Activated CD4-positive, alpha-beta T cell treated with anti-CD3 and anti-CD28 coated beads, Interleukin-2, amount 10 ng/mL, durations not matched to agents 24 days and 14 days (primary cell): ENCODE measurements around the gene KCNK16. TPM values are rescaled to one million over a fixed set of nuclear protein-coding genes. Genes with fewer than 3 reads are reported as not detected.

Experiments used
- DNase-seq: peaks from one replicate; pipeline ENCODE4 v3.0.0; 2022
- H3K27ac Mint-ChIP-seq: one replicate; pipeline ENCODE4 v1.8.0; 2022; ENCODE audit warnings: mild to moderate bottlenecking, mixed read lengths
- H3K27me3 Mint-ChIP-seq: one replicate; pipeline ENCODE4 v1.8.0; 2022; ENCODE audit warnings: mixed read lengths
- H3K36me3 Mint-ChIP-seq: one replicate; pipeline ENCODE4 v1.8.0; 2022; ENCODE audit warnings: low read depth, mild to moderate bottlenecking, mixed read lengths
- H3K4me1 Mint-ChIP-seq: one replicate; pipeline ENCODE4 v1.8.0; 2021; ENCODE audit warnings: mixed read lengths
- H3K4me3 Mint-ChIP-seq: one replicate; pipeline ENCODE4 v1.8.0; 2022; ENCODE audit warnings: mild to moderate bottlenecking, moderate library complexity, mixed read lengths
- H3K9me3 Mint-ChIP-seq: one replicate; pipeline ENCODE4 v1.8.0; 2021; ENCODE audit warnings: mixed read lengths
- intact Hi-C: fragments of 100-400 bp; cut with micrococcal nuclease; formaldehyde crosslinking; loops from one replicate; pipeline ENCODE4 v1.15.1; 2023
- total RNA-seq: library from RNA; stranded (reverse); gene quantifications from 2 replicates; pipeline ENCODE4 v1.2.3, GENCODE V29; 2022

Gene KCNK16
- total RNA-seq, 1 donor from 2014 or later, result not detected

GRCh38 chr6:39350723-39351505 is 28.4 kb upstream of the KCNK16 start:
- intact Hi-C loops, result loop anchor here (10.0 kb wide), 1 partner anchor 544 kb away; no protein-coding TSS in a partner anchor
- no peaks in the 10 kb centered on the region for H3K9me3 Mint-ChIP-seq
- no peaks in the 10 kb centered on the region for H3K4me1 Mint-ChIP-seq
- H3K36me3 Mint-ChIP-seq, result no peaks in the 10 kb centered on the region
- H3K27me3 Mint-ChIP-seq, result no peaks in the 10 kb centered on the region
- DNase-seq, result no peak
- H3K27ac Mint-ChIP-seq, result no peak overlapping the region
- no peak overlapping the region for H3K4me3 Mint-ChIP-seq

- DNase-seq, result no peak
- intact Hi-C loops, result loop anchor here (2.0 kb wide), 1 partner anchor 960 kb away; no protein-coding TSS in a partner anchor
Observed at GRCh38 chr6:39348740-39349139, 26.2 kb upstream of the KCNK16 start.

GRCh38 chr6:39347906-39348585 is 25.5 kb upstream of the KCNK16 start:
- Mint-ChIP-seq H3K36me3 (no peaks in the 10 kb centered on the region), H3K27ac (no peak overlapping the region), H3K9me3 (no peaks in the 10 kb centered on the region), H3K4me3 (no peak overlapping the region), H3K4me1 (peaks cover 2% of the 10 kb centered on the region), H3K27me3 (no peaks in the 10 kb centered on the region)
- peak; percentile 88 for DNase-seq
- intact Hi-C loops, result loop anchor here (2.0 kb wide), 1 partner anchor 961 kb away; no protein-coding TSS in a partner anchor

More at GRCh38 chr6:39348740-39349139, 26.2 kb upstream of the KCNK16 start:
- Mint-ChIP-seq H3K27ac (no peak overlapping the region), H3K9me3 (no peaks in the 10 kb centered on the region), H3K4me1 (no peaks in the 10 kb centered on the region), H3K4me3 (no peak overlapping the region), H3K36me3 (no peaks in the 10 kb centered on the region), H3K27me3 (no peaks in the 10 kb centered on the region)

- intact Hi-C loops, result no loop called here
- no peaks in the 10 kb centered on the region for H3K9me3 Mint-ChIP-seq
- H3K36me3 Mint-ChIP-seq, result no peaks in the 10 kb centered on the region
- DNase-seq, result no peak
- H3K4me1 Mint-ChIP-seq, result peaks cover 2% of the 10 kb centered on the region
- no peaks in the 10 kb centered on the region for H3K27me3 Mint-ChIP-seq
- no peak overlapping the region for H3K4me3 Mint-ChIP-seq
- no peak overlapping the region for H3K27ac Mint-ChIP-seq
Observed at GRCh38 chr6:39347206-39347605, 24.7 kb upstream of the KCNK16 start.

GRCh38 chr6:39344821-39345280 is 22.3 kb upstream of the KCNK16 start:
- Mint-ChIP-seq H3K27ac (peak overlapping the region; percentile 48), H3K4me1 (peaks cover 2% of the 10 kb centered on the region), H3K36me3 (no peaks in the 10 kb centered on the region), H3K4me3 (no peak overlapping the region), H3K9me3 (no peaks in the 10 kb centered on the region), H3K27me3 (peaks cover 4% of the 10 kb centered on the region)
- DNase-seq, result no peak
- intact Hi-C loops, result no loop called here

- no peak for DNase-seq
- Mint-ChIP-seq H3K27me3 (peaks cover 10% of the 10 kb centered on the region), H3K4me1 (peaks cover 2% of the 10 kb centered on the region), H3K9me3 (no peaks in the 10 kb centered on the region), H3K4me3 (no peak overlapping the region), H3K27ac (no peak overlapping the region), H3K36me3 (no peaks in the 10 kb centered on the region)
- intact Hi-C loops, result no loop called here
Observed at GRCh38 chr6:39343396-39343870, 20.9 kb upstream of the KCNK16 start.

GRCh38 chr6:39342692-39343395 is 20.3 kb upstream of the KCNK16 start:
- Mint-ChIP-seq H3K4me3 (no peak overlapping the region), H3K27ac (no peak overlapping the region), H3K36me3 (no peaks in the 10 kb centered on the region), H3K4me1 (peaks cover 2% of the 10 kb centered on the region), H3K27me3 (peaks cover 16% of the 10 kb centered on the region), H3K9me3 (no peaks in the 10 kb centered on the region)
- DNase-seq, result no peak
- intact Hi-C loops, result no loop called here

- Mint-ChIP-seq H3K36me3 (no peaks in the 10 kb centered on the region), H3K27me3 (peaks cover 18% of the 10 kb centered on the region), H3K27ac (no peak overlapping the region), H3K9me3 (no peaks in the 10 kb centered on the region), H3K4me1 (peaks cover 2% of the 10 kb centered on the region), H3K4me3 (no peak overlapping the region)
- no peak for DNase-seq
- intact Hi-C loops, result no loop called here
Observed at GRCh38 chr6:39341937-39342336, 19.4 kb upstream of the KCNK16 start.

GRCh38 chr6:39341352-39341751 is 18.9 kb upstream of the KCNK16 start:
- H3K9me3 Mint-ChIP-seq, result no peaks in the 10 kb centered on the region
- peaks cover 21% of the 10 kb centered on the region for H3K27me3 Mint-ChIP-seq
- DNase-seq, result no peak
- H3K27ac Mint-ChIP-seq, result no peak overlapping the region
- H3K4me1 Mint-ChIP-seq, result peaks cover 6% of the 10 kb centered on the region
- no peak overlapping the region for H3K4me3 Mint-ChIP-seq
- intact Hi-C loops, result no loop called here
- H3K36me3 Mint-ChIP-seq, result no peaks in the 10 kb centered on the region

GRCh38 chr6:39339868-39340550 is 17.5 kb upstream of the KCNK16 start:
- H3K36me3 Mint-ChIP-seq, result no peaks in the 10 kb centered on the region
- intact Hi-C loops, result no loop called here
- no peak overlapping the region for H3K27ac Mint-ChIP-seq
- peaks cover 12% of the 10 kb centered on the region for H3K4me1 Mint-ChIP-seq
- H3K27me3 Mint-ChIP-seq, result peaks cover 24% of the 10 kb centered on the region
- DNase-seq, result no peak
- no peaks in the 10 kb centered on the region for H3K9me3 Mint-ChIP-seq
- H3K4me3 Mint-ChIP-seq, result no peak overlapping the region

- Mint-ChIP-seq H3K9me3 (no peaks in the 10 kb centered on the region), H3K4me1 (peaks cover 12% of the 10 kb centered on the region), H3K27ac (no peak overlapping the region), H3K27me3 (peaks cover 28% of the 10 kb centered on the region), H3K36me3 (no peaks in the 10 kb centered on the region), H3K4me3 (no peak overlapping the region)
- intact Hi-C loops, result no loop called here
- DNase-seq, result no peak
Observed at GRCh38 chr6:39339096-39339867, 16.8 kb upstream of the KCNK16 start.

- H3K4me1 Mint-ChIP-seq, result peaks cover 12% of the 10 kb centered on the region
- H3K27me3 Mint-ChIP-seq, result peaks cover 32% of the 10 kb centered on the region
- no peaks in the 10 kb centered on the region for H3K36me3 Mint-ChIP-seq
- intact Hi-C loops, result no loop called here
- no peak overlapping the region for H3K27ac Mint-ChIP-seq
- no peak for DNase-seq
- no peak overlapping the region for H3K4me3 Mint-ChIP-seq
- no peaks in the 10 kb centered on the region for H3K9me3 Mint-ChIP-seq
Observed at GRCh38 chr6:39338397-39338796, 15.9 kb upstream of the KCNK16 start.
